ENCODE measurements around the gene CD300E.
"Not testable (repeated sequence)": the region's sequence is repeated elsewhere in the genome, so short reads cannot be mapped to it uniquely, and the experiment has no call there.

Gene CD300E

GRCh38 chr17:74623693-74624093 is at the start of gene CD300E:
Gene CD300E (minus strand): TSS chr17:74623738. CDS start chr17:74623621, 117 bp downstream.
- no peak for DNase-seq (ENCODE audit: low spot score)

- no peak for DNase-seq (ENCODE audit: low spot score)
Observed at GRCh38 chr17:74671031-74671771, 47.7 kb upstream of the CD300E start.

- no peak for DNase-seq (ENCODE audit: low spot score)
Observed at GRCh38 chr17:74670329-74670728, 46.8 kb upstream of the CD300E start.

GRCh38 chr17:74663561-74663960 is 40.0 kb upstream of the CD300E start:
- no peak for DNase-seq (ENCODE audit: low spot score)

- DNase-seq (ENCODE audit: low spot score): no peak
Observed at GRCh38 chr17:74659889-74660288, 36.4 kb upstream of the CD300E start.

- DNase-seq (ENCODE audit: low spot score): no peak
Observed at GRCh38 chr17:74658620-74659019, 35.1 kb upstream of the CD300E start.

- no peak for DNase-seq (ENCODE audit: low spot score)
Observed at GRCh38 chr17:74654742-74655141, 31.2 kb upstream of the CD300E start.

- DNase-seq (ENCODE audit: low spot score): no peak
Observed at GRCh38 chr17:74652020-74652419, 28.5 kb upstream of the CD300E start.

GRCh38 chr17:74649909-74650308 is 26.4 kb upstream of the CD300E start:
- DNase-seq (ENCODE audit: low spot score): no peak

- DNase-seq (ENCODE audit: low spot score): no peak
Observed at GRCh38 chr17:74647871-74648672, 24.5 kb upstream of the CD300E start.

GRCh38 chr17:74646231-74646630 is 22.7 kb upstream of the CD300E start:
- no peak for DNase-seq (ENCODE audit: low spot score)

- no peak for DNase-seq (ENCODE audit: low spot score)
Observed at GRCh38 chr17:74645010-74645409, 21.5 kb upstream of the CD300E start.

GRCh38 chr17:74644419-74644818 is 20.9 kb upstream of the CD300E start:
- no peak for DNase-seq (ENCODE audit: low spot score)

GRCh38 chr17:74643826-74644225 is 20.3 kb upstream of the CD300E start:
- no peak for DNase-seq (ENCODE audit: low spot score)

GRCh38 chr17:74642995-74643394 is 19.5 kb upstream of the CD300E start:
- DNase-seq (ENCODE audit: low spot score): no peak

- no peak for DNase-seq (ENCODE audit: low spot score)
Observed at GRCh38 chr17:74642556-74642955, 19.0 kb upstream of the CD300E start.

- no peak for DNase-seq (ENCODE audit: low spot score)
Observed at GRCh38 chr17:74641958-74642298, 18.4 kb upstream of the CD300E start.

- no peak for DNase-seq (ENCODE audit: low spot score)
Observed at GRCh38 chr17:74641224-74641957, 17.9 kb upstream of the CD300E start.

GRCh38 chr17:74639704-74640151 is 16.2 kb upstream of the CD300E start:
- DNase-seq (ENCODE audit: low spot score): no peak

GRCh38 chr17:74637926-74638325 is 14.4 kb upstream of the CD300E start:
- no peak for DNase-seq (ENCODE audit: low spot score)

GRCh38 chr17:74637265-74637664 is 13.7 kb upstream of the CD300E start:
- no peak for DNase-seq (ENCODE audit: low spot score)

- not testable (repeated sequence) for DNase-seq (ENCODE audit: low spot score)
Observed at GRCh38 chr17:74636541-74637085, 13.1 kb upstream of the CD300E start.
